ENCODE measurements around the gene SP100.

DNA sequence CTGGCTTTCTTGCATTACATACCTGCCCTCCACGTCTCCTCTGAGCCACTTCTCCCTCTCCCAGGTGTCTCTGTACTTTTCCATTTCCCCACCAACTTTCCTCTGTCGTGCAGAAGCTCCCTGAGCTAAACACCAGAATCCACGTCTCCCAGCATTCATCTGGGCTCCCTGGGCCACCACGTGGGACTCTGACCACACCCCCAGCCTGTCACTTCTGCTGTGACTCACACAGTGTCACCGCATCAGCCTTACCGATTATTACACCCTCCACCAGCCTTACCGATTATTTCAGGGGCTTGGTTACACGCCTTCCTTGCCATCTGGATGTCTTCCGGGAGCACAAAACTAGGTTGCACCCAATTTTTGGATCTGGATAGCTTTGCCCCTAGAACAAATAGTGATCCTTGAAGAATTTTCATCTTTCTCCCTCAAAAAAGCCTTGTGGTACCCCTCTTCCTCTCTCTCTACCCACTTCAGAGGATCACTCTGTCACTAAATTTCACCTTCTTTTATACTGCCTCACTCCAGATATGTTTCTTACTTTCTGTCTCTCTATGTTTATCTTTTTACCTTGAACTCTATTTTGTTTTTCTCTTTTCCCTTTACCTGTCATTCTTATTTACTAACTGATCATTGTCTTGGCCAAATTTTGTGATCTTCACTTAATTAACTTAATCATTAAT is 159.8 kb downstream of the SP100 start:
- TF ChIP-seq POLR2A (IDR thresholded peaks at IDR 0.05; ENCODE audit: low read length) = no peak
- TF ChIP-seq GATA1 (IDR thresholded peaks at IDR 0.05; ENCODE audit: low read depth, low read length) = no peak
